ENCODE measurements around the gene LRRFIP1.

LRRFIP1 gene

DNA sequence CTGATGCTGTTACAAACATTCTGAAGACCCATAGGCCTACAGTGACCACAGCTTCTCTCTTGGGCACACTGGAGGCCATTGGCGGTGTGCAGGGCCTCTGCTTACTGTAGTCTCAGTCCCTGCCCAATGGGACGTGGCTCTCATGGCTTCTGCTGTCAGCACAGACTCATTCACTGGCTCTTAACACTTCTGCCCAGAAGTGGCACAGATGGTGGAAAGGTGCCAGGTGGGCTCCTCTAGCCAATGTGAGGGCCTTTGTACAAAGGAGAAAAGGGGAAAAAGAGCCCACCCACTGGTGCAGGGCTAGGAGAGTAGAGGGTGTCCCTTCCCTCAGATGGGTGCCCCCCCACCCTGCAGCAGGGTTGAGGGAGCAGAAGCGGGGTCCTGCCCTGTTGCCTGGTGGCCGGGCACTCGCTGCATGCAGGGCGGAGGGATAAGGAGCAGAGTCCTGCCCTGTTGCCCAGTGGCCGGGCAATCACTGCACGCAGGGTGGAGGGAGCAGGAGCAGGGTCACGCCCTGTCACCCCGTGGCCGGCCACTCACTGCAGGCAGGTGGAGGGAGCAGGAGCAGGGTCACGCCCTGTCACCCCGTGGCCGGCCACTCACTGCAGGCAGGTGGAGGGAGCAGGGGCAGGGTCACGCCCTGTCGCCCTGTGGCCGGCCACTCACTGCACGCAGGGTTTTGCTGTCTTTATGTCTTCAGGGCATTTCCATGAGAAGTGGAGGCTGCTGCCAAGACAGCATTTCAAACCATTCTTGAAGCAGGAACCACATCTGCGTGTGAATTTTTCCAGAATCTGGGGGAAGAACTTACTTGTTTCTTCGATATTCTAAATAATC, 20.0 kb downstream of the LRRFIP1 start:
- TF ChIP-seq, protein P1, sequence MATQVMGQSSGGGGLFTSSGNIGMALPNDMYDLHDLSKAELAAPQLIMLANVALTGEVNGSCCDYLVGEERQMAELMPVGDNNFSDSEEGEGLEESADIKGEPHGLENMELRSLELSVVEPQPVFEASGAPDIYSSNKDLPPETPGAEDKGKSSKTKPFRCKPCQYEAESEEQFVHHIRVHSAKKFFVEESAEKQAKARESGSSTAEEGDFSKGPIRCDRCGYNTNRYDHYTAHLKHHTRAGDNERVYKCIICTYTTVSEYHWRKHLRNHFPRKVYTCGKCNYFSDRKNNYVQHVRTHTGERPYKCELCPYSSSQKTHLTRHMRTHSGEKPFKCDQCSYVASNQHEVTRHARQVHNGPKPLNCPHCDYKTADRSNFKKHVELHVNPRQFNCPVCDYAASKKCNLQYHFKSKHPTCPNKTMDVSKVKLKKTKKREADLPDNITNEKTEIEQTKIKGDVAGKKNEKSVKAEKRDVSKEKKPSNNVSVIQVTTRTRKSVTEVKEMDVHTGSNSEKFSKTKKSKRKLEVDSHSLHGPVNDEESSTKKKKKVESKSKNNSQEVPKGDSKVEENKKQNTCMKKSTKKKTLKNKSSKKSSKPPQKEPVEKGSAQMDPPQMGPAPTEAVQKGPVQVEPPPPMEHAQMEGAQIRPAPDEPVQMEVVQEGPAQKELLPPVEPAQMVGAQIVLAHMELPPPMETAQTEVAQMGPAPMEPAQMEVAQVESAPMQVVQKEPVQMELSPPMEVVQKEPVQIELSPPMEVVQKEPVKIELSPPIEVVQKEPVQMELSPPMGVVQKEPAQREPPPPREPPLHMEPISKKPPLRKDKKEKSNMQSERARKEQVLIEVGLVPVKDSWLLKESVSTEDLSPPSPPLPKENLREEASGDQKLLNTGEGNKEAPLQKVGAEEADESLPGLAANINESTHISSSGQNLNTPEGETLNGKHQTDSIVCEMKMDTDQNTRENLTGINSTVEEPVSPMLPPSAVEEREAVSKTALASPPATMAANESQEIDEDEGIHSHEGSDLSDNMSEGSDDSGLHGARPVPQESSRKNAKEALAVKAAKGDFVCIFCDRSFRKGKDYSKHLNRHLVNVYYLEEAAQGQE (IDR thresholded peaks at IDR 0.05; ENCODE audit: insufficient replicate concordance, low read depth) = no peak
- TF ChIP-seq CTCF (IDR thresholded peaks at IDR 0.05; ENCODE audit: insufficient read depth, low read length) (no peak), GABPA (IDR thresholded peaks at IDR 0.05; ENCODE audit: low read depth) (no peak), POLR2AphosphoS5 (IDR thresholded peaks at IDR 0.05; ENCODE audit: low read depth) (no peak), SPI1 (IDR thresholded peaks at IDR 0.05; ENCODE audit: borderline replicate concordance, low read depth) (no peak)
- DNase-seq (ENCODE audit: low read depth in 1 of 2, low spot score in 1 of 2) = no peak
- Histone ChIP-seq H3K27me3 (ENCODE audit: insufficient read depth, poor library complexity, severe bottlenecking) (peaks cover 4% of the 10 kb centered on the region), H3K4me3 (replicated peaks; ENCODE audit: insufficient read depth, low read length) (no peak overlapping the region), H3K27ac (replicated peaks) (no peak overlapping the region)

DNA sequence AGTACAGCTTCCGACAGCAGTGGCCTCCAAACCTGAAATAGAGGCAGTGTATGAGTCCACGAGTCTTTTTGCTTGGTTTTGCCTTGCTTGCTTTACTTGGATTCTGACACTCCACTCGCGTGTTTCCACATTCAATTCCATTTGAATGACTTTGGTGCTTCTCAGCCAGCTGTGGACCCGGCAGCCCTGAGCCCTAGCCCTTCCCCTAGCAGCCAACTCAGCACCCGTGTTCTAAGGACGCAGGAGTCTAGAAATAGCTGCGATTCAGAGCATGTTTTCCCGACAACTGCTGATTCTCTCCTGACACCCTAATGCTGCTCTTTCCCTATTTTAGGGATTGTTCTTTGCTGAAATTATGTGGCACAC, 20.6 kb downstream of the LRRFIP1 start:
- DNase-seq (ENCODE audit: low read depth in 1 of 2, low spot score in 1 of 2) = no peak
- no peak for TF ChIP-seq GABPA (IDR thresholded peaks at IDR 0.05; ENCODE audit: low read depth)
- no peak for TF ChIP-seq SPI1 (IDR thresholded peaks at IDR 0.05; ENCODE audit: borderline replicate concordance, low read depth)
- TF ChIP-seq, protein P1 (IDR thresholded peaks at IDR 0.05; ENCODE audit: insufficient replicate concordance, low read depth) = no peak
- TF ChIP-seq CTCF (IDR thresholded peaks at IDR 0.05; ENCODE audit: insufficient read depth, low read length) = no peak
- no peak for TF ChIP-seq POLR2AphosphoS5 (IDR thresholded peaks at IDR 0.05; ENCODE audit: low read depth)
- H3K27me3 ChIP-seq (ENCODE audit: insufficient read depth, poor library complexity, severe bottlenecking) = peaks cover 4% of the 10 kb centered on the region
- H3K27ac ChIP-seq (replicated peaks) = no peak overlapping the region
- no peak overlapping the region for H3K4me3 ChIP-seq (replicated peaks; ENCODE audit: insufficient read depth, low read length)

- DNase-seq (ENCODE audit: low read depth in 1 of 2, low spot score in 1 of 2) = no peak
- Histone ChIP-seq H3K4me3 (replicated peaks; ENCODE audit: insufficient read depth, low read length) (no peak overlapping the region), H3K27ac (replicated peaks) (no peak overlapping the region), H3K27me3 (ENCODE audit: insufficient read depth, poor library complexity, severe bottlenecking) (peaks cover 4% of the 10 kb centered on the region)
- TF ChIP-seq GABPA (IDR thresholded peaks at IDR 0.05; ENCODE audit: low read depth) (no peak), POLR2AphosphoS5 (IDR thresholded peaks at IDR 0.05; ENCODE audit: low read depth) (no peak), CTCF (IDR thresholded peaks at IDR 0.05; ENCODE audit: insufficient read depth, low read length) (no peak), SPI1 (IDR thresholded peaks at IDR 0.05; ENCODE audit: borderline replicate concordance, low read depth) (no peak)
- TF ChIP-seq, protein P1 (IDR thresholded peaks at IDR 0.05; ENCODE audit: insufficient replicate concordance, low read depth) = no peak
These were observed 22.4 kb downstream of the LRRFIP1 start for GRCh38 chr2:237649541-237650454.
